MV-4-11 (cell line): ENCODE data around the gene BPIFB2.
"Not testable (repeated sequence)": the region's sequence is repeated elsewhere in the genome, so short reads cannot be mapped to it uniquely, and the experiment has no call there.

Experiments used
- DNase-seq: peaks from one replicate; lab custom pipeline; 2025; lab: John Stamatoyannopoulos, UW

The BPIFB2 gene

GRCh38 chr20:32970115-32970972, 37.2 kb upstream of the BPIFB2 start:
- no peak for DNase-seq

- no peak for DNase-seq
Observed at GRCh38 chr20:32970973-32971300, 36.6 kb upstream of the BPIFB2 start.

- DNase-seq, result peak; percentile 15
Observed at GRCh38 chr20:32971703-32972161, 35.8 kb upstream of the BPIFB2 start.

- peak; percentile 95 for DNase-seq
Observed at GRCh38 chr20:32972181-32973076, 35.1 kb upstream of the BPIFB2 start.

- DNase-seq, result no peak
Observed at GRCh38 chr20:32973077-32973717, 34.3 kb upstream of the BPIFB2 start.

- DNase-seq, result not testable (repeated sequence)
Observed at GRCh38 chr20:32974204-32975064, 33.1 kb upstream of the BPIFB2 start.

GRCh38 chr20:32975121-32975520, 32.4 kb upstream of the BPIFB2 start:
- not testable (repeated sequence) for DNase-seq

GRCh38 chr20:32975698-32976674, 31.5 kb upstream of the BPIFB2 start:
- DNase-seq, result no peak

- no peak for DNase-seq
Observed at GRCh38 chr20:32976746-32977145, 30.8 kb upstream of the BPIFB2 start.

- no peak for DNase-seq
Observed at GRCh38 chr20:32977281-32978008, 30.1 kb upstream of the BPIFB2 start.

GRCh38 chr20:32978009-32978335, 29.5 kb upstream of the BPIFB2 start:
- DNase-seq, result no peak

GRCh38 chr20:32979201-32979998, 28.1 kb upstream of the BPIFB2 start:
- DNase-seq, result no peak

GRCh38 chr20:32980131-32980941, 27.2 kb upstream of the BPIFB2 start:
- DNase-seq, result peak; percentile 3

- no peak for DNase-seq
Observed at GRCh38 chr20:32980990-32981389, 26.5 kb upstream of the BPIFB2 start.

- DNase-seq, result no peak
Observed at GRCh38 chr20:32982617-32983458, 24.7 kb upstream of the BPIFB2 start.

- no peak for DNase-seq
Observed at GRCh38 chr20:32983459-32984112, 23.9 kb upstream of the BPIFB2 start.
